GM21526 (cell line): ENCODE measurements around the gene IFNAR2.
"Not testable (repeated sequence)": the region's sequence is repeated elsewhere in the genome, so short reads cannot be mapped to it uniquely, and the experiment has no call there.

Source experiments
- ATAC-seq: cut with Tn5 transposase; IDR thresholded peaks from one replicate; pipeline ENCODE4 v1.9.1; 2021; ENCODE audit warnings: moderate library complexity; ENCODE audit not compliant: unreplicated experiment, low FRiP score

The IFNAR2 gene

DNA sequence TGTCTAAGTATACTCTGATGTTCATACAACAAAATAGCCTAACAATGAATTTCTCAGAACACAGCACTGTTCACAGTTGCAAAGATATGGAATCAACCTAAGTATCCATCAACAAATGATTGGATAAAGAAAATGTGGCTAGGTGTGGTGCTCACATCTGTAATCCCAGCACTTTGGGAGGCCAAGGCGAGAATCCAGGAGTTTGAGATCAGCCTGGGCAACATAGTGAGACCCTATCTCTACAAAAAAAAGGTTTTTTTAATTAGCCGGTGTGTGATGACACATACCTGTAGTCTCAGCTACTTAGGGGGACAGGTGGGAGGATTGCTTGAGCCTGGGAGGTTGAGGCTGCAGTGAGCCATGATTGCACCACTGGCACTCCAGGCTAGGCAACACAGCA lies 10.7 kb downstream of the IFNAR2 start:
- no peak for ATAC-seq

DNA sequence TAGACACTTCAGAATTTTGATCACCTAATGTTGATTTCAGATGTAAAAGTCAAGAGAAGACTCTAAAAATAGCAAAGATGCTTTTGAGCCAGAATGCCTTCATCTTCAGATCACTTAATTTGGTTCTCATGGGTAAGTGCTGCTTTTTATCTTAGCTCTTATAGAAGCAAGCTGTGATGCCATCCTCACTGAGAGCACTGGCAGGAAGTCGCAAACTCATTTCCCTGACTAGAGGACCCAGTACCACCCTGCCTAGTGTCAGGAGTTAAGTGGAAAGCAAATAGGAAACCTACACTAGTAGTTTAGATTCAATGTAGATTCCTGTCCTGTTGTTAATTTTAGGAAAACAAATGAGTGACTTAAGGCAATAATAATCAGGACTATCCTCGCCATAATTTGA lies 12.1 kb downstream of the IFNAR2 start:
- no peak for ATAC-seq

DNA sequence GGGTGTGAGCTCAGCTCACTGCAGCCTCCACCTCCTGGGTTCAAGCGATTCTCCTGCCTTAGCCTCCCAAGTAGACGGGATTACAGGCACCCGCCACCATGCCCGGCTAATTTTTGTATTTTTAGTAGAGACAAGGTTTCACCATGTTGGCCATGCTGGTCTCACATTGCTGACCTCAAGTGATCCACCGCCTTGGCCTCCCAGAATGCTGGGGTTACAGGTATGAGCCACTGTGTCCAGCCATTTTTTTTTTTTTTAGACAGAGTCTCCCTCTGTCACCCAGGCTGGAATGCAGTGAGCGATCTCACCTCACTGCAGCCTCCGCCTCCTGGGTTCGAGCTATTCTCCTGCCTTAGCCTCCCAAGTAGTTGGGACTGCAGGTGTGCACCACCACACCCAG lies 13.1 kb downstream of the IFNAR2 start:
- not testable (repeated sequence) for ATAC-seq

DNA sequence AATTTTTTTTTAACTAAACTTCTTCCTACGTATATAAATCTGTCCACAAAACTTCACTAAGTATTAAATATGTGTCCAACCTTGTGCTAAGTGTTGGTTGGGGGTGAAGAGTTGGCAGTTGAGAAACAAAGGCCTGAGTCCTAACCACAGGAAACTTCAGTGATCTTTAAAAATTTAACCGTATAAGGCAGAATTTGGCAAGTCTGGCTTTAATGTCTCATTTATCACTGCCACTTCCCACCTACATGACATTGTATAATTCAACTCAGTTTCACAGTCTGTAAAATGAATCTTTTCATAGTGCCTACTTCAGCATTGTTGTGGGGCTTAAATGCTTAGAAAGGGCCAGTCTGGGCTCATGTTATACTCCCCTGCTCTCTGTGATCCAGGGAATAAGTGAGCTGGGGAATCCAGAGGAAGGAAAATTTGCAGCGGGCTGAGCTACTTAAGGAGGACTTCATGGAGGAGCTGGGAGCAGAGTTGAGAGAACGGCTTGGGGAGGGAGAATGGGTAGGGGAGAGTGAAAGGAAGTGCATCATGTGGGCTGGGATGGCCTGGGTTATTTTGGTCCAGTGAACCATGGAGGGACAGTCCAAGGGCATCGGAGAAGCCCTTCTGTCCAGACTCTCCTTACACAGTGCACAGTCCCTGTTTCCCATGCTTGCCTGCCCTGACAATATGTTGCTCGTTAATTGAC lies 14.5 kb downstream of the IFNAR2 start:
- ATAC-seq: no peak

DNA sequence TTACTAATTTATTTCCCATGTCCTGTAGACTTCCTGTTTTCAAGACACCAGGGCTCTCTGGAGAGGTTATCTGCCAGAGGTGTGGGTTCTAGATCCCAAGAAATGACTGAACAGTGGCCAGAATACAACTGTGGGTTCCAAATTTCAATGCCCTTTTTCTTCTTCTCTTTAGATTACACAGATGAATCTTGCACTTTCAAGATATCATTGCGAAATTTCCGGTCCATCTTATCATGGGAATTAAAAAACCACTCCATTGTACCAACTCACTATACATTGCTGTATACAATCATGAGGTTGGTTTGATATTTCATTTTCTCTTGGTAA lies 15.0 kb downstream of the IFNAR2 start:
- no peak for ATAC-seq

DNA sequence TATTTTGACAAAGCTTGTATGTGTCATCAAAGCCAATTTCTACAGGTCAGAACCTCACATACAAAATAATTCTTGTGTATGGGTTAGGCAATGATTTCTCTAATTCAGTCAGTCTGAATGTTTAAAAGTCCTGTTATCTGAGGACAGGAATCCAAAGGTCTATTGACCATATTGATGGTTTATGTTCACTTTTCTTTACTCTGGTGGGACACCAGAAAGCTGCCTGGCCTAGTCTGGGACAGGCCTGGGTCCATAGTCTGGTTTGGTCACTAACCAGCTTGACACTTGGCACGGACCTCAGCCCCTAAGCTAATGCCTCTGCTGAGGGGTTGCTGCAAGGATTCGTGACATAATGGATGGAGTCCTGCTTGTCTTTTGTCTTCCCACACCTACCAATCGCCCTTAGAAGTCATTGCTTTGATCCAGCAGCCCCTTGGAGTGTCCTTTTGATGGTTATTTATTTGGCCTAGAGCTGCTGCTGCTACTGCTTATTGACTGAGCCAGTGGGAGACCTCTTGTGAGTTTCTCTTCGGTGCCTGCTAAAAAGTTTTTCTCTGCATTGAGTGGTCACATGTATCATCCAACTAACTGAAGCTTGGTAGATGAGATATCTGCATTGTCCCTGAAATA lies 15.7 kb downstream of the IFNAR2 start:
- no peak for ATAC-seq

DNA sequence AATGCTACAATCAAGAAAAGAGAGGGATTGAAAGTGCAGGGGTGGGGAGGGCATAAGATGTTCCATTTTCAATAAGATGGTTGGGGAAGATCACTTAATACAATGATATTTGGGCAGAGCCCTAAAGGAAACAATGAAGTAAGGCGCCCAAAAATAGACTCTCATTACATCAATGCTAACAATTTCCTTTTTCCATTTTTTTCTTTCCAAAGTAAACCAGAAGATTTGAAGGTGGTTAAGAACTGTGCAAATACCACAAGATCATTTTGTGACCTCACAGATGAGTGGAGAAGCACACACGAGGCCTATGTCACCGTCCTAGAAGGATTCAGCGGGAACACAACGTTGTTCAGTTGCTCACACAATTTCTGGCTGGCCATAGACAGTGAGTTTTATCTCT lies 16.8 kb downstream of the IFNAR2 start:
- ATAC-seq: no peak

DNA sequence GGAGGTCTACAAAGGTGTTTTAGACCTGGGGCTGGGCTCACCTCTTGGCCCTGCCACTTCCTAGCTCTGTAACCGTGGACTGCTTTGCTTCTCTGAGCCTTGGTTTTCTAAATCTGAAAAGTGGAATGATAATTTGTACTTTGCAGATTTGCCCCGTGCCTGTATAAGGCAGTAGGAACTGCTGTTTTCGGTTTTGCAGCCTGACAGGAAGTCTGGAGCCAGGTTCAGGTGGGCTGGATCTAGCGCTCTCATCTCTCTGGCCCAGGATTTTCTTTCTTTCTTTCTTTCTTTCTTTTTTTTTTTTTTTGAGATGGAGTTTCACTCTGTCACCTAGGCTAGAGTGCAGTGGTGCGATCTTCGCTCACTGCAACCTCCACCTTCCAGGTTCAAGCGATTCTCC lies 17.2 kb downstream of the IFNAR2 start:
- ATAC-seq: no peak

DNA sequence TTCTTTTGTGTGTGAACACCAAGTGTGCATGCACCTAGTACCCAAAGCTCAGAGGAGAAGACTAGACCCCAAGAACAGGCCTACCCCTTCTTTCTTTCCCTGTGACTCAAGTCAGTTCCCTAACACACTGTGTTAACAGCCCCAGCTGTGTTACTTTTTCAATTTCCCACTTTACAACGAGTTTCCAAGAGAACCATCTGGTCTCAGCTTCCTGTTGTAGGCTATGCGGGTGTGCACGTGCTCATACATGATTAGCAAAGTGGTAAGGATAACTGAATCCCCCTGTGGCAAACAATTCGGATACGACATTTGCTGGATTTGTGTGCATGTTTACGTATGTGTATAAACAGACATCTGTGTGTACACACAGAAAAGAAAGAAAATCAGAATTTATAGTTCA lies 17.9 kb downstream of the IFNAR2 start:
- ATAC-seq: no peak

DNA sequence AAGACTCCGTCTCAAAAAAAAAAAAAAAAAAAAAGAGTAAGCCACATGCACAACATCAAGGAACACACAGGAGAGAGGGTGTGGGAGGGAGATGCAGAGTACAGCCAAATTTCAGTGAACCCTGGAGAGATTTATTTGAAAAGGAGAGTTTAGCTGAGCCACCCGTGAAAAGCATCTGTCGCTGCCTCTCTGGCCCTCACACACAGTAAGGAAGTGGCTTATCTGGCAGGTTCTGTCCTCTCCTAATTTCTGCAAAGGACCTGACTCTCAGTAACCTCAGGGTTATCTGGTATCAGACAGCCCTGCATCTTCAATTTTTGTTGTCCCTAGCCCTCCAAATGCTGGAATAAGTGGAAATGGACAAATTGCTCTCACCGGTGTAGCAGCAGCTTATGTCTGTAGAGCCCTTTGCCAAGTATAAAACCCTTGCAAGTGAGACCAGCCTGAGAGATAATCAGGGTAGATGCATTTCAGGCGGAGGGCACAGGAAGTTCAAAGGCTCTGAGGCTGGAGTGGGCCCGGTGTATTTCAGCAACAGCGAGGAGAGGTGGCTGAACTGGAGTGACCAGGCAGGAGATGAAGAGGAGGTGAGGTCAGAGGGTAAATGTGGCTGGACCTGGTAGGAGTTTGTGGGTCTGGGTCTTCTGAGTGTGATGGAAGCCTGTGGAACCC lies 19.7 kb downstream of the IFNAR2 start:
- ATAC-seq: no peak

DNA sequence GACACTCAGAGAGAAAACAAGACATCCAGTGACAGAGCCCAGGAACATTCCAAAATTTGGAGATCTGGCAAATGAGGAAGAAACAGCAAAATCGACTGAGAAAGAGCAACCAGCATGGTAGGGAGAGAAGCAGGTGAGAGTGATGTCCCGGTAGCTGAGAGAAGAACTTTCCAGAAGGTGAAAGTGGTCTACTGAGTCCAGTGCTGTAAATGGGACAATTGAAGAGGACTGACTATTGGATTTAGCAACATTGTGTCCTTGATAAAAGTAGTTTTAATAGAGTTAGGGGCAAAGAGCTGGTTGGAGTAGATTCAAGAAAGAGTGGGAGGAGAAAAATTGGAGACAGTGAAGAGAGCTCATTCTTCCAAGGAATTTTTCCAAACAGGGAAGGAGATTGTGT lies 21.4 kb downstream of the IFNAR2 start:
- ATAC-seq: no peak

DNA sequence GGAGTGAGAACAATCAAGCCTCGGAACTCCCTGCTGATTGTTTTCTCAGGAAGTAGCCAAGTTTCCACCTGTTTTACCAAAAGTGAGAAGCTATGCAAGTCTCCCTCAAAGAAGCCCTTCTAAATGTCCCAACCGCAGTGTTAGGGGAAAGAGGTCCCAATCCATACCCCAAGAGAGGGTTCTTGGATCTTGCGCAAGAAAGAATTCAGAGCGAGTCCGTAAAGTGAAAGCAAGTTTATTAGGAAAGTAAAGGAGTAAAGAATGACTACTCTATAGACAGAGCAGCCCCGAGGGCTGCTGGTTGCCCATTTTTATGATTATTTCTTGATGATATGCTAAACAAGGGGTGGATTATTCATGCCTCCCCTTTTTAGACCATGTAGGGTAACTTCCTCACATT lies 23.6 kb downstream of the IFNAR2 start:
- not testable (repeated sequence) for ATAC-seq

DNA sequence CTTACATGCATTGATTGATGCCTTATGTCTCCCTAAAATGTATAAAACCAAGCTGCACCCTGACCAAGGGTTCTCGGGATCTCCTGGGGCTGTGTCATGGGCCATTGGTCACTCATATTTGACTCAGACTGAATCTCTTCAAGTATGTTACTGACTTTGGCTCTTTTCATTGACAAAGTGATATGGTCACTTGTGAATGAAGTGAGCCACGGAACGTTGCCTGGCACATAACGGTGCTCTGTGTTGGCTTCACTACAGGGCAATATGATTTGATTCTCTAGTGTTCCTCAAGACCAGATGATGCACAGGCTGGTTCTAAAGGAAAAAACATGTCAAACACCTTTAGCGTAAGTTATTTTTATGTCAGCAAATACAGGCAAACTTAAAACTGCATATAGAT lies 25.0 kb downstream of the IFNAR2 start:
- ATAC-seq: no peak

DNA sequence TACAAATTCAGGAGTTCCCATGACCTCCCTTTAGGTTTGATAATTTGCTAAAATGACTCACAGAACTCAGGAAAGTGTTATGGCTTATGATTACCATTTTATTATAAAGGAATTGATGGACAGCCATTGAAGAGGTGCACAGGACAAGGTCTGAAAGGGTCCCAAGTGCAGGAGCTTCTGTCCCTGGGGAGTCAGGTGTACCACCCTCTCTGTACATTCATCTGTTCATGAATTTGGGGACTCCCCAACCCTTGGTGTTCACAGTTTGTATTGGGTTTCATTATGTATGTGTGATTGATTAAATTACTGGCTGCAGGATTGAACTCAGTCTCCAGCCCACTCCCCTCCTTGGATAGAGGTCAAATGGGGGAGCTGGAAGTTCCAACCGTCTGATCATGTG lies 25.7 kb downstream of the IFNAR2 start:
- ATAC-seq: no peak

DNA sequence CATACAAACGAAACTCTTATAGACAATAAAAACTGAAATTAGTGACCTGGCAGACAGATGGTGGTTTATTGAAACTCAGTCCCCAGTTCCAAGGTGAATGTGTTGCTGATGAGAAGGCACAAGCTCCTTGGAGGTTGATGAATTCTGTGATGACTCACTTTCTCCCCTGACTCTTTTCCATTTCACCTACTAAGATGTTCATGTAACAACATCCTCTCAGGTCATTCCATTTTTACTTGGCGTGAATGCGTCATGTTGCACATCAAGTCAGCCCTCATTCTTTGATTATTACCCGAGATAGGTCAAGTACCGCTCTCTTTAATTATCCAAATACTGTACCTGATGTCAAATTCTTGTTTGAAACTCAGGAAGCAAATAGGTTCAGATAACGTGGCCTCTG lies 26.3 kb downstream of the IFNAR2 start:
- no peak for ATAC-seq

DNA sequence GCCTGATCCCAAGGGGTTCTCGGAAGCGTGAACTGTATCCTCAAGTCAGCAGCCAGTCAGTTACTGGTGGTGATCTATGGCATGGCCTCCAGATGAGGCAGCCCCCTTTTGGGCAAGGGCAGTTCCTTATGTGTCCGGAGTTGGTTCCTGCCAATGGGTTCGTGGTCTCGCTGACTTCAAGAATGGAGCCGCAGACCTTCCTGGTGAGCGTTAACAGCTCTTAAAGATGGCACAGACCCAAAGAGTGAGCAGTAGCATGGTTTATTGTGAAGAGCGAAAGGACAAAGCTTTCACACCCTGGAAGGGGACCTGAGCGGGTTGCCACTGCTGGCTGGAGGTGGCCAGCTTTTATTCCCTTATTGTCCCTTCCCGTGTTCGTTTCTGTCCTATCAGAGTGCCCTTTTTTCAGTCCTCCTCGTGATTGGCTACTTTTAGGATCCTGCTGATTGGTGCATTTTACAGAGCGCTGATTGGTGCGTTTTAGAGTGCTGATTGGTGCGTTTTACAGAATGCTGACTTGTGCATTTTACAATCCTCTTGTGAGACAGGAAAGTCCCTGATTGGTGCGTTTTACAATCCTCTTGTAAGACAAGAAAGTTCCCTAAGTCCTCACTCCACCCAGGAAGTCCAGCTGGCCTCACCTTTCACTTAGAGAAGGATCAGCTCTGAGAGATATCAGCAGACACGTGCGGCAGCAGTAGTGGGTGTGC lies 27.5 kb downstream of the IFNAR2 start:
- no peak for ATAC-seq

DNA sequence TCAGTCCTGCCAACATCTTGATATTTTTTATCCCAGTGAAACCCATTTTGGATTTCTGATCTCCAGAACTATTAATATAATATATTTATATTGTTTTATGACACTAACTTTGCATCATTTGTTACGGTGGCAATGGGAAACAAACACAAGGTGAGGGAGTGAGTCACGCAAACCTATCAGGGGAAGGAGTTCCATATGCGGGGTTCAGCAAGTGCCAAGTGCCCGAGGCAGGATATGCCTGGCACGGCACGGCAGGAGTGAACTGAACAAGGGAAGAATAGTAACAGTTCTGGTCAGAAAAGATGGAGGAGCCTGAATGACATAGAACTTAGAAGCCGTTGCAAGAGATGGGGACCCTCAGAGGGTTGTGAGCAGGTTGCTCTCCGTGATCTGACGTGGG lies 28.7 kb downstream of the IFNAR2 start:
- ATAC-seq: no peak

DNA sequence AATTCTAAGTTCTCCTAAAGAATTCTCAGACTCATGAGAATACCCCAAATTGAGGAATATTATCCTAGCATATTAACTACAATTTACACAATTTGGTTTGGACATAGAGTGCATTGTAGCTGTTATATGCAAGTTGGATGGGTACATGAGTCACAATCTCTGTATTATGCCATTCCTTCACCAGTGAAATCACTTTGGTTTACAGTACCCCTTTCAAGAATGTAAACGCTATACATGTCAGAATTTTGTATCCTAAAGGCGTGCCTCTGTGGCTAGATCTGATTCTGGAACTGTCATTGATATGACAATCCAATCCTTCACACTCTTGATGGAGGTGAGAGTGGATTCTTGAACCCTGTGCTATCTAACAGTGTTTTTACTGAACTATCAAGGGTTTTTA lies 29.7 kb downstream of the IFNAR2 start:
- ATAC-seq: no peak

DNA sequence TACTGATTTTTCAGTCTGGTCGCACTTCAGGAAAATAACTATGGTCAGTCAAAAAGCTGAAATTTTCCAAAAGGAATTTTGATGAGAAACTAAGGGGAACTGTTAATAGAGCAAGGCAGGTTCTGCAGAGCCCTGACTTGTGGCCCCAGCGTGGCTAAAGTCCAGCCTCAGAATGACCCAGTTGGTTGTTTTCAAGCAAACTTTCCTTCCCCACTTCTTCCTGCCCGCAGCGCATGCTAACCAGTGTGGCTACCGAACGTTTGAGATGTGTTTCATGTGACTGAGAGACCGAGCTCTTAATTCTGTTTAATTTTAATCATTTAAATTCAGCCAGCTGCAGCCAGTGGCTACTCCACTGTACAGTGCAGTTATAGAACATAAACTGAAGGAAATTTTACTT lies 30.3 kb downstream of the IFNAR2 start:
- ATAC-seq: no peak

DNA sequence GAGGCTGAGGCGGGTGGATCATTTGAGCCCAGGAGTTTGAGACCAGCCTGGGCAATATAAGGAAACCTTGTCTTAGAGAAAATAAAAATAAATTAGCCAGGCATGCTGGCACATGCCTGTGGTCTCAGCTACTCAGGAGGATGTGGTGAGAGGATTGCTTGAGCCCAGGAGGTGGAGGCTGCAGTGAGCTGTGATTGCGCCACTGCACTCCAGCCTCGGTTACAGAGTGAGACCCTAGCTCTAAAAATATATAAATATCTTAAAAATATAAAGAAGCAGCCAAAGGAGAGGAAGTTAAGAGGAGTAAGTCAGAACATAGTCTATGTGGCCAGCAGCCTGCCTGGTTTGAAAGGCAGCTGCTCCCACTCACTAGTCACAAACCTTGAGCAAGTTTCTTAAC lies 31.9 kb downstream of the IFNAR2 start:
- no peak for ATAC-seq

DNA sequence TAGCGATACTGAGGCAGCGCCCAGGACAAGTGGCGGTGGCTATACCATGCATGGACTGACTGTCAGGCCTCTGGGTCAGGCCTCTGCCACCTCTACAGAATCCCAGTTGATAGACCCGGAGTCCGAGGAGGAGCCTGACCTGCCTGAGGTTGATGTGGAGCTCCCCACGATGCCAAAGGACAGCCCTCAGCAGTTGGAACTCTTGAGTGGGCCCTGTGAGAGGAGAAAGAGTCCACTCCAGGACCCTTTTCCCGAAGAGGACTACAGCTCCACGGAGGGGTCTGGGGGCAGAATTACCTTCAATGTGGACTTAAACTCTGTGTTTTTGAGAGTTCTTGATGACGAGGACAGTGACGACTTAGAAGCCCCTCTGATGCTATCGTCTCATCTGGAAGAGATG lies 33.2 kb downstream of the IFNAR2 start:
- ATAC-seq: no peak

DNA sequence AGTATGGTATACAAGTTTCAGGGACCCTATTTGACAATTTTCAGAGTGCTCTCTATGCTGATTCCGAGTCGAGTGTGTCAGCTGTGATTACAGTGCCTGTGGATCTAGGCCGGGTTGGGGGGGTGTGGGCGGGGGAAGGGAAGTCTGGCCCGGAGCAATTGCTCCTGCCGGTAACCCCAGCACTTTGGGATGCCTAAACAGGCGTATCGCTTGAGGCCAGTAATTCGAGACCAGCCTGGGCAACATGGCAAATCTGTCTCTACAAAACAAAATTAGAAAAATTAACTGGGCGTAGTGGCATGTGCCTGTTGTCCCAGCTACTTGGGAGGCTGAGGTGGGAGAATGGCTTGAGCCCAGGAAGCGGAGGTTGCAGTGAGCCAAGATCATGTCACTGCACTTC lies 34.8 kb downstream of the IFNAR2 start:
- ATAC-seq: no peak
